LNCAP (cell line): ENCODE results near the gene PLAGL1.

ENCODE experiments used
- TF ChIP-seq, protein P1 (sequence below): fragments of 450-650 bp; IDR thresholded peaks from 2 replicates; pipeline ENCODE4 v1.5.1; 2017; ENCODE audit warnings: mild to moderate bottlenecking

Gene PLAGL1

DNA sequence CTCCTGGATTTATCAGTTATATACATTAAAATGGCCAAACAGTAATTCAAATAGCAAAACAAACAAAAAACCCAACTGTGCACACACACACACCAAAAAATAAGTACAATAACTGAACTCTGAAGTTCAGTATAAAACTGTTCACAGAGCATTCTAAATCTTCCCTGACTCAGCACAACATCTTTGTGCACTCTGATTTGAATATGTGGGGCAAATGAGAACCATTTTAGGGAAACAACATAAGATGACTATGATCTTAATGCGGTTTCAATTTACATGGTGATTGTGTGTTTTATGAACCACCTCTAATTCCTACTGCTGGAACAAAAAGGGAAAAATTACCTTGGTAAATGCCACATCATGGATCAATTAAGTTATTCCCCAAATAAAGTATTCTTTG, 41.7 kb downstream of the PLAGL1 start:
- TF ChIP-seq, protein P1, sequence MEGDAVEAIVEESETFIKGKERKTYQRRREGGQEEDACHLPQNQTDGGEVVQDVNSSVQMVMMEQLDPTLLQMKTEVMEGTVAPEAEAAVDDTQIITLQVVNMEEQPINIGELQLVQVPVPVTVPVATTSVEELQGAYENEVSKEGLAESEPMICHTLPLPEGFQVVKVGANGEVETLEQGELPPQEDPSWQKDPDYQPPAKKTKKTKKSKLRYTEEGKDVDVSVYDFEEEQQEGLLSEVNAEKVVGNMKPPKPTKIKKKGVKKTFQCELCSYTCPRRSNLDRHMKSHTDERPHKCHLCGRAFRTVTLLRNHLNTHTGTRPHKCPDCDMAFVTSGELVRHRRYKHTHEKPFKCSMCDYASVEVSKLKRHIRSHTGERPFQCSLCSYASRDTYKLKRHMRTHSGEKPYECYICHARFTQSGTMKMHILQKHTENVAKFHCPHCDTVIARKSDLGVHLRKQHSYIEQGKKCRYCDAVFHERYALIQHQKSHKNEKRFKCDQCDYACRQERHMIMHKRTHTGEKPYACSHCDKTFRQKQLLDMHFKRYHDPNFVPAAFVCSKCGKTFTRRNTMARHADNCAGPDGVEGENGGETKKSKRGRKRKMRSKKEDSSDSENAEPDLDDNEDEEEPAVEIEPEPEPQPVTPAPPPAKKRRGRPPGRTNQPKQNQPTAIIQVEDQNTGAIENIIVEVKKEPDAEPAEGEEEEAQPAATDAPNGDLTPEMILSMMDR: no peak

DNA sequence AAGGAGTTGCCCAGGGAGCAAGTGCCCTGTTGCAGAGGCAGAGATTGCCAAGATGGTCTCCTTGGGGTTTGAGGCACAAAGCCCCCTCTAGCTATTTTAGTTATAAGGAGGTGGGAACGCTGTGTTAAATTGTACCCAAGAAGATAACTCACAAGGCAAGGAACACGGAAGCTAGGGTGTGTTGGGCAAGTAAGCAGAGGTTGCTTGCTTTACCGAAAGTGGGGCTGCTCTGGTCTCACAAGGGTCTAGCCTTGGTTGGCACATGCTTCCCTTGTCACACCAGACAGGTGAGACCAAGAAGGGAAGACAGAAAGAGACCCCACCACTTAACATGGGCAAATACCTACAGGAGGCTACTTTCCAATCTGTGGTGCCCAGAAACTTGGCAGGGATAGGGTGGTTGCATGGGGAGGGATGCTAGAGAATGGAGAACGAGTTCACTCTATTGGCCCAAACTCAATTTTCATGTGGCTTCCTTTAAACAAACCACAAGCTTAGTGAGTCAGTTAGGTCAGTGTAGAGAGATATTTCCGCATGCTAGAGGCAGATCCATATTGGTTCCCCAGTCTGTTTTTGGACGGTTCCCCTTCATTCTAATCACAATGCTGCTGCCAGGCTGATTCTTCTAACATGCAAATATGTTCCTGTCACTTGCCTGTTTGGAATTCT, 42.4 kb downstream of the PLAGL1 start:
- TF ChIP-seq, protein P1: no peak

DNA sequence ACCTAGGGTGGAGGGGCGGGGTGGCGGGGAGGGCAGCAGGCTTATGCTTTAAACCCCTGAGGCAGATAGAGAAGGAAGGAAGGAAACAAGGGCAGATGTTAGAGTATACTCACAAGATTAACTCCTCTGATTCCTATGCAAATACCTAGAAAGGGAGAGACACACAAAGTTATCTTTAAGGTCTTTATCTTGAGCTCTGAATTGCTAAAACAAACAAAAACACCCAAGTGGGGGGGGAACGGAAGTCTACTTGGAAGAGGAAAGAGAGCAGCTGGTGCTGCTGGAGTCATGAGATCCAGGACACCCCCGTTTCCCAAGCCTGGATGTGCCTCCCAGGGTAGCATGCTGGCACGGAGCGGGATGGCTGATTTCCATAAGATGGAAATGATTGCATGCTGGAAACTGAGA, 43.4 kb downstream of the PLAGL1 start:
- TF ChIP-seq, protein P1: no peak

DNA sequence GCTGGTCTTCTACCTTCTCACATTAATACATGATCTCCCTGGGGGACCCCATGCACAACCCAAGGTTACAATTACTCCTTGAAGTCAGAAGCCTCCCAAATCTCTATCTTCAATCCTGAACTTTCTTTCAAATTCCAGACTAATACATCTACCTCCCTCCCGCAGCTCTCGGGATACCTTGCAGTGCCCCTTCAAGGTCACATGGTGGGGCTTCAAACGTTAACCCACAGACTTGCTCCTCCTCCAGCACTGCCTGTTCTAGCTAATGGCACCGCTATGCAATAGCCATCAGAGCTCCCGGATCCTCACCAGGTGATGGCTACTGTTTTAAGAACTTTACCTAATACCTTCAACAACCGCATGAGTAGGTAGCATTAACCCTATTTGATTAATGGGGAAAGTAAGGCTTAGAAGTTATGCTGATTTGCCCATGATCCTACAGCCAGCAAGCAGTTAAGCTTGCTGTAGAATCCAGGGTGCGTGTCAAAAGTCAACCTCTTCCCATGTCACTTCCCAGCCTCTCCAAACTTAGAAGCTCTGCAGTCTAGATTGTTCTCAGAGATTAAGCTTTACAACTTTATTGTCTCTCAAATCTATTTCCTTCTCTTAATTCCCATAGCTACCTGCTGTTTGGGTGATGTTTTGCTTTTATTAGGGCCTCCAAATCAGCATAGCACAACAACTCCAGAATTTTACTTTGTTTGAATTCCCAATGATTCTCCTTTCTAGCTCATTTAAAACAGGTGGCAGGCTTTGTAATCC, 44.7 kb downstream of the PLAGL1 start:
- TF ChIP-seq, protein P1: no peak

DNA sequence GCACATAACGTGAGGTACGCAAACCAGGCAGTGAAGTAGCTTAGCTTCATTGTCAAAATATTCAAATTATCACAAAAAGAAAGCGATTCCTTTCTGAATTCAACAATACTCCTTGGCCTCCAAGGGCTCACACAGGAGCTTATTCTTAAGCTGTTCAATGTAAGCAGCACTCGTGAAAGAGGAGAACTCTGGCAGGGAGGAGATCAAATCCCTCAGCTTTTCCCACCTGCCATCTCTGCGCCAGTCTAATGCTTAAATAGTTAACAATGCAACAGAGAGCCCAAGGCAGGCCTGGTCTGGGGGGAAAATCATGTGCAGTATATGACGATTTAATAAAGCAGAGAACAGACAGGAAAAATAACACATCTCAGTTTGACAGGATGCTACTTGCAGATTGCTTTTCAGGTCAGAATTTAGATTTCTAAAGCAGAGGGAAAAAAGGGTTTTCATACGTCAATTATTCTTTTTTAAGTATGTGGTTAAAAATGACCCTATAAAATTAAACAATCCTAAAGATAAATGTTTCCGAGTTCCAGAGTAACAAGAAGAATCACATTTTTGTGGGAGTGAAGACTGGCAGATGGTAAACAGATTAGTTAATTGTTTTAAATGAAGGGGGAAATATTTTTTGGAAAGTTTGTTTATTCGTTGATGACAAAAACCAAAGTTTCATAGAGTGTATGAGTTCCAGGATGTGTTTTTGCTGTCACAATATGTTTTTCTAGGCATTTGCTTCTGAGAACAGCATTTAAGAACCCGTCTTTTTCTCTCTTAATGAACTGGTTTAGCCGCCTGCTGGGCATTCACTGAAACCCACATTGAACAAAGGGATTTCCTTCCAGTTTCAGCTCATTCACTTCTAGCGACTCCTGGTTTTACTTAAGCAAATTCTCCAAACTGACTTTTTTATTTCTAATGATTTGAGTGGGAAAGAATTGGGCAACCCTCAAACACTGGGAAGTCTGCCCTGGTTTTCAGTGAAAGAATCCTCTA, 45.9 kb downstream of the PLAGL1 start:
- TF ChIP-seq, protein P1: no peak

DNA sequence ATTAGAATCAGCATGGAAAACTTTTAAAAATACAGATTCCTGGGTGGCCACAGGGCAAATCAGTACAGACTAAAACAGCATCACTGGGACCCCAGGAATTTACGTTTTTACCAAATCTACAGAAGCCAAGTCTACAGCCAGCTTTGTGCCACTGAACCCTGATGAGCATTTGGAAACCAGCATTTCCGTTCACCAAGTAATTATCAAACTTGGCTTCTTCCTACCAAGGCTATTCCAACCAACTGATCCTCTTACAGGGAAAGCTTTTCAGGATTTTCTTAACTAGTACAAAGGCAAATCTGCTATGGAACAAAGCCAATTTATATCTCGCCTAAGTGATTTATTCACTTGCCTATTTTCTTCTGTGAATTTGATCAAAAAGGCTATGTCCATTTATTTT, 47.0 kb downstream of the PLAGL1 start:
- TF ChIP-seq, protein P1: no peak

DNA sequence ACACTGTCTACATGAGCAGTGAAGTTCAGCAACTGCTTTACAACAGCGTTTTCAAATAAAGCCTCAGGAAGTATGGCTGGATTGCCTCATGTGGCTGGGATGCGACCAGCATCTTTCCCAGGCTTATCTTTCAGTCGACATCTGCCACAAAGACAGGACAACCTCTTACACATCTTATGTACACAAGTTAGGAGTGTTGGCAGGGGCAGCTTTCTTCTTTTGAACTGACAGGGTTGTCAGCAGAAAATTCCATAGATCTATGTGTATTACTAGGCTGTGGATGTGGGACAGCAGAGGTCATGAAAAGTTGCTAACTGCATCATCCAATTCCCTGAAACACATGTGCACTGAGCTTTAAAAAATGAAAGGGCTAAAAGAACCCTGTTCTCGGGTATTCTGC, 48.1 kb downstream of the PLAGL1 start:
- TF ChIP-seq, protein P1: no peak
